Small intestine (tissue), 16 donors: Measurements from ENCODE around the gene POLDIP2. TPM values are rescaled to one million over a fixed set of nuclear protein-coding genes. Genes with fewer than 3 reads are reported as not detected.
A peak's percentile ranks its signal among the peaks of the same experiment; 100 is the strongest.

Experiments
- DNase-seq, 2 donors: peaks; one replicate each; pipeline versions ENCODE4 v3.0.0 to v3.0.0-alpha.2; 2013
- FAIRE-seq: peaks from 2 replicates; lab custom pipeline; 2012; peaks lifted over from hg19 to GRCh38; lab: Jason Lieb, UNC
- H3K27ac ChIP-seq, 3 donors: one replicate each; pipeline ENCODE4 v1.5.1; 2013; ENCODE audit warnings: low read length in 2 of 3, mild to moderate bottlenecking in 2 of 3, control low read depth in 1 of 3, inconsistent platforms in 1 of 3, low read depth in 1 of 3, moderate library complexity in 1 of 3
- H3K27me3 ChIP-seq, 3 donors: one replicate each; pipeline ENCODE4 v1.6.1; 2013; ENCODE audit warnings: low read length in 3 of 3, inconsistent platforms in 1 of 3; ENCODE audit not compliant: control insufficient read depth in 3 of 3, insufficient read depth in 3 of 3
- H3K36me3 ChIP-seq, 3 donors: one replicate each; pipeline ENCODE4 v1.6.1; 2013; ENCODE audit warnings: low read length in 3 of 3, inconsistent platforms in 1 of 3, low read depth in 1 of 3, mild to moderate bottlenecking in 1 of 3, moderate library complexity in 1 of 3; ENCODE audit not compliant: control insufficient read depth in 3 of 3, insufficient read depth in 2 of 3
- H3K4me1 ChIP-seq, 3 donors: one replicate each; pipeline ENCODE4 v1.6.1; 2013; ENCODE audit warnings: low read length in 2 of 3, inconsistent platforms in 1 of 3, low read depth in 1 of 3, mild to moderate bottlenecking in 1 of 3, moderate library complexity in 1 of 3; ENCODE audit not compliant: control insufficient read depth in 3 of 3, insufficient read depth in 2 of 3
- H3K4me3 ChIP-seq, 3 donors: one replicate each; pipeline ENCODE4 v1.5.1; 2013; ENCODE audit warnings: low read length in 3 of 3, control low read depth in 1 of 3, inconsistent platforms in 1 of 3, low read depth in 1 of 3, mild to moderate bottlenecking in 1 of 3, moderate library complexity in 1 of 3
- H3K9me3 ChIP-seq, 2 donors: one replicate each; pipeline ENCODE4 v1.6.1; 2013; ENCODE audit warnings: low read depth in 1 of 2, low read length in 1 of 2; ENCODE audit not compliant: control insufficient read depth in 2 of 2, insufficient read depth in 1 of 2
- WGBS, 3 donors: extraction: QIAGEN DNeasy Blood & Tissue Kit; methylation state at CpG; one replicate each; pipeline ENCODE4 v1.1.7; 2013; 5-methylcytosine and 5-hydroxymethylcytosine counted together
- long read RNA-seq, 10 donors: transcript quantifications; one replicate each; lab custom pipeline, GENCODE V29; 2026
- polyA plus RNA-seq, 4 donors: library from polyadenylated mRNA; stranded (reverse) in 3 of 4; unstranded in 1 of 4; fragments of 200-250 nt in 3 of 4; fragments of 120-200 nt in 1 of 4; gene quantifications; one replicate each; pipeline versions ENCODE4 v1.2.1 to v1.2.3, GENCODE V29; 2013
- donor health status: healthy with polysubstance abuse.
- donor health status: control.
- donor health status: control.
- donor health status: Bipolar disorder and iron deficiency.
- donor health status: healthy.

Gene POLDIP2, protein sequence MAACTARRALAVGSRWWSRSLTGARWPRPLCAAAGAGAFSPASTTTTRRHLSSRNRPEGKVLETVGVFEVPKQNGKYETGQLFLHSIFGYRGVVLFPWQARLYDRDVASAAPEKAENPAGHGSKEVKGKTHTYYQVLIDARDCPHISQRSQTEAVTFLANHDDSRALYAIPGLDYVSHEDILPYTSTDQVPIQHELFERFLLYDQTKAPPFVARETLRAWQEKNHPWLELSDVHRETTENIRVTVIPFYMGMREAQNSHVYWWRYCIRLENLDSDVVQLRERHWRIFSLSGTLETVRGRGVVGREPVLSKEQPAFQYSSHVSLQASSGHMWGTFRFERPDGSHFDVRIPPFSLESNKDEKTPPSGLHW
- 10 to 100 TPM; 61.5 to 73.2 (median 68.7) TPM for polyA plus RNA-seq
- long read RNA-seq, donor 1: 0 reads
- long read RNA-seq, donor 2, transcript POLDIP2-201 (11 exons, 2,121 nt): major isoform, 13 of 13 reads
- long read RNA-seq, donor 2, partial matches to known transcripts: 0 of 13 reads
- long read RNA-seq, donor 2, other reads (novel, unspliced or antisense): 0 of 13 reads
- long read RNA-seq, donor 3, transcript POLDIP2-201 (11 exons, 2,121 nt): major isoform, 5 of 5 reads
- long read RNA-seq, donor 3, partial matches to known transcripts: 0 of 5 reads
- long read RNA-seq, donor 3, other reads (novel, unspliced or antisense): 0 of 5 reads
- long read RNA-seq, donor 4: 0 reads
- long read RNA-seq, donor 5, partial matches to known transcripts: 0 of 1 reads
- long read RNA-seq, donor 5, other reads (novel, unspliced or antisense): 0 of 1 reads
- long read RNA-seq, donor 6, transcript POLDIP2-201 (11 exons, 2,121 nt): major isoform, 23 of 23 reads
- long read RNA-seq, donor 6, partial matches to known transcripts: 0 of 23 reads
- long read RNA-seq, donor 6, other reads (novel, unspliced or antisense): 0 of 23 reads
- long read RNA-seq, donor 7, transcript POLDIP2-201 (11 exons, 2,121 nt): major isoform, 35 of 35 reads
- long read RNA-seq, donor 7, partial matches to known transcripts: 0 of 35 reads
- long read RNA-seq, donor 7, other reads (novel, unspliced or antisense): 0 of 35 reads
- long read RNA-seq, donor 8: 0 reads
- long read RNA-seq, donor 9, partial matches to known transcripts: 0 of 2 reads
- long read RNA-seq, donor 9, other reads (novel, unspliced or antisense): 0 of 2 reads
- long read RNA-seq, donor 10, transcript POLDIP2-201 (11 exons, 2,121 nt): major isoform, 13 of 13 reads
- long read RNA-seq, donor 10, partial matches to known transcripts: 0 of 13 reads
- long read RNA-seq, donor 10, other reads (novel, unspliced or antisense): 0 of 13 reads

DNA sequence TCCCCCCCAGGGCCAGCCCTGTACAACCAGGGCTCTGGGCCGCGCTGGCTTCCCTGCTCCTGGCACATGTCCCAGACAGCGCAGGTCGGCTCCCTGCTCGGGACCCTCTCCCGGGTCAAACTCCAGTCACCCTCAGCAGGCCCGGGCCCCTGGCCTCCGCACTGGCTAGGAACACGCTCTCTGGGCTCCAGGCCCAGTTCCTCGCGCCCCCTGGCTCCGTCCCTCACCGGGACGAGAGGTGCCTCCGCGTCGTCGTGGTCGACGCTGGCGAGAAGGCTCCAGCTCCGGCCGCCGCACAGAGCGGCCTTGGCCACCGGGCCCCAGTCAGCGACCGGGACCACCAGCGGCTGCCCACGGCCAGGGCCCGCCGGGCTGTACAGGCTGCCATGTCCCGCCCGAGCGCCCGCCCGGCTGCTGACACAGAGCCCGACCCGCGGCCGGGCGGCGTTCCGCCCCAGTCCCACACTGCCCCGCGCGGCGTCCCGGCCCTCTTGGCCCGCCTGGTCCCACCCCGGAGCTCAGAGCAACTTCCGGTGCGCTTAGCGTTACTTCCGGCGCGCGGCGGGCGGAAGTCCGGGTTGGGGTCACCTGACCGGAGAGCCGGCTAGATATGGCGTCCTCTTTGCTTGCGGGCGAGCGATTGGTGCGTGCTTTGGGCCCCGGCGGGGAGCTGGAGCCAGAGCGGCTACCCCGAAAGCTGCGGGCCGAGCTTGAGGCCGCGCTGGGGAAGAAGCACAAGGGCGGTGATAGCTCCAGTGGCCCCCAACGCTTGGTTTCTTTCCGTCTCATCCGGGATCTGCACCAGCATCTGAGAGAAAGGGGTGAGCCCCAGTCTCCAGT, at the start of gene POLDIP2:
TSS of gene POLDIP2 (minus strand) at position 467 of the 840 bp plus-strand sequence. CDS start at position 388, 79 bp downstream.
- Histone ChIP-seq H3K36me3 (peaks cover 15 to 47% (median 18%) of the 10 kb centered on the region in 3 donors), H3K4me1 (peaks cover 0 to 15% (median 7%) of the 10 kb centered on the region in 3 donors), H3K4me3 (peak within 1 kb of the TSS; percentile 86 to 95 (median 90)), H3K27me3 (no peaks in the 10 kb centered on the region), H3K9me3 (no peaks in the 10 kb centered on the region), H3K27ac (peak within 1 kb of the TSS; percentile 35 to 89 (median 79))
- 0 to 1% (median 1%) methylated on average over 67 to 80 of the region's 80 CpGs for WGBS, 3 donors
- peak; percentile 94 to 97 for DNase-seq
- FAIRE-seq: no peak

DNA sequence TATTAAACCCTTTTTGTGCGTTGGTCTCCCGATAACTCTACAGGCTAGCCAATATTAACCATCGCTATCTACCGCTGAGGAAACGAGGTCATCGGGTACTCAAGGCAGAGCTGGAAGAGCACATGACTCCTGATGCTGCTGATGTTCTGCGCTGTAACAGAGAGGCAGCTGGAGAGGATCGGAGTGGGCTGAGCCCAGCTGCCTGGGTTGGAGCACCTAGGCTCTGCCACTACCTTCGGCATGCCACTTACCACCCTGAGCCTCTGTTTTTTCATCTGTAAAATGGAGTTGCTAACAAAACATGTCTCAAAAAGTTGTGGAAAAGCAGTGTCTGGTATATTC, 49.1 kb upstream of the POLDIP2 start:
- 14 to 25% (median 16%) methylated on average over 9 of the region's 9 CpGs for WGBS, 3 donors
- peak overlapping the region in 2 of 3 donors; percentile 71 to 80 for H3K4me3 ChIP-seq
- H3K27ac ChIP-seq: peak overlapping the region in 2 of 3 donors; percentile 79 to 89
- no peaks in the 10 kb centered on the region for H3K9me3 ChIP-seq
- peaks cover 0 to 32% (median 0%) of the 10 kb centered on the region in 3 donors for H3K36me3 ChIP-seq
- peaks cover 0 to 45% (median 3%) of the 10 kb centered on the region in 3 donors for H3K4me1 ChIP-seq
- FAIRE-seq (no peak), DNase-seq (no peak)
- no peaks in the 10 kb centered on the region for H3K27me3 ChIP-seq

DNA sequence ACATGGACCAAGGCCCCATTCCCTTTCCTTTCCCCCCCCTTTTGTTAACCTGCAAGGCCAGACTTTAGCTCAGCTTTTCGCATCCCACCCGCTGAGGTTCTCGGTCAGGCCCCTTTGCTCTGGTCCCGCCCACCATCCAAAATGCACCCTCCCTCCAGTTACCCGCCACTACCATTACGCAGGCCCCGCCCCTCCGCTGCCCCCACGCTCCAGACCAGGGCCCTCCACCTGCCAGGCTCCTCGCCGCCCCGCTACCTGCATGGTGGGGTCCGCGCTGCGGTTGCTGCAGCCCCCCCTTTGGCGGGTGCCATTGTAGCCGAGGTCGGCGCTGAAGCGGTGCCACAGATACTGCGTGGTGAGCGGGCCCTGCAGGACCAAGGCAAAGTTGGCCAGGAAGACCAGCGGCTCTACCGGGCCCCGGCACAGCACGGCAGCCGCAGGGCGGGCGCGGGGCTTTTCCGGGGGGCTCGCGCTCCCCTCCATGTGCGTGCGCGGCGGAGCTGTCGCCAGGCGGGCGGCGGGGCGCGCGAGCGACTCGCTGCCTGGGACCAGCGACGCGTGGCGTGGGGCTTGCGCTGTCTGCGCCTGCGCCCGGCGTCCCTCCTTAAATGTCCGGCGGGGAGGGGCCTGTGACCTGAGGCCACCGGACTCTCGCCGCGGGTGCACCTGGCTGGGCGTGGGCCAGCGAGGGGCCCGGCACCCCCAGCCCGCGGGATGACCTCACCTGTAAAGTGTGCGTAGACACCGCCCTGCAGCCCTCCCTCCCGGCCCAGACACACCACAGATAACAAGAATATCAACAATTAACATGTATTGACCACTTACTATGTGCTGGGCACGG, 48.5 kb upstream of the POLDIP2 start, which contains the start of gene SLC46A1:
TSS of gene SLC46A1 (minus strand) at position 581 of the 841 bp plus-strand sequence. CDS start at position 483, 98 bp downstream.
- Histone ChIP-seq H3K27ac (peak within 1 kb of the TSS in 2 of 3 donors; percentile 79 to 89), H3K27me3 (no peaks in the 10 kb centered on the region), H3K4me1 (peaks cover 0 to 45% (median 3%) of the 10 kb centered on the region in 3 donors), H3K9me3 (no peaks in the 10 kb centered on the region), H3K4me3 (peak within 1 kb of the TSS; percentile 40 to 80 (median 71)), H3K36me3 (peaks cover 0 to 32% (median 0%) of the 10 kb centered on the region in 3 donors)
- WGBS, 3 donors: 0 to 2% (median 1%) methylated on average over 57 to 70 of the region's 70 CpGs
- no peak for FAIRE-seq
- DNase-seq: peak; percentile 81 to 82

DNA sequence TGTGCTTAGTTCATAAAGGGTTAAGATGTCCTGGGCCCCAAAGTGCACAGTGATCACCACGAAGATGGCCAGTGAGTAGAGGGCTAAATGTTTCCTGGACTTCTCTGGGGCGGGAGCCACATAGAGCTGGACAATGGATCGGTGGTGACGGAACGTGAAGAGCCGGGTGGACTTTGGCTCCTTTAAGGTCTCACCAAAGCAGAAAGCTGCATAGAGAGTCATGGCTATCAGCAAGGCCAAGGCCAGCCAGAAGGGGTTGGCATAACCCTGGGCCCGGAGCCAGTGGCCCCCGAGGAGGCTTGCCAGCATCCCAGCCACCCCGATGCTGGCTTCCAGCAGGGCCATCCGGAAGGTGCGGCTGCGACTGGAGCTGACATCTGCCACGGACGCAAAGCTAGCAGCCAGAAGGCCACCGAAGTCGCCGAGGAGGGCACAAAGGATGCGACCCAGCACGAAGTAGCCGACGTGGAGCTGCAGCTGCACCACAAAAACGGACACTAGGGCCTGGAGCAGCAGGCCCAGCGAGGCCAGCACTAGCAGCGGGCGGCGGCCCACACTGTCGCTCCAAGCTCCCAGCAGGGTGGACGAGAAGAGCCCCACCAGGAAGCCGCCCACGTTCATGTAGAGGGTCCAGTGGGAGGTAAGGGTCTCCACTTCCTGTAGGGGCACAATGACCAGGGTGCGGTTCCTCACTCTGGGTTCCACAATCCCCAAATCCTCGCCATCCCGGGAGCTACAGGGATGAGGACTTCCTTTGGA, 47.7 kb upstream of the POLDIP2 start:
- H3K9me3 ChIP-seq: no peaks in the 10 kb centered on the region
- 23 to 51% (median 39%) methylated on average over 33 of the region's 33 CpGs for WGBS, 3 donors
- H3K36me3 ChIP-seq: peaks cover 0 to 40% (median 5%) of the 10 kb centered on the region in 3 donors
- H3K4me1 ChIP-seq: peaks cover 0 to 45% (median 3%) of the 10 kb centered on the region in 3 donors
- no peak for FAIRE-seq
- H3K4me3 ChIP-seq: peak overlapping the region in 2 of 3 donors; percentile 71 to 80
- peak; percentile 57 to 79 for DNase-seq
- H3K27ac ChIP-seq: peak overlapping the region in 2 of 3 donors; percentile 79 to 89
- no peaks in the 10 kb centered on the region for H3K27me3 ChIP-seq

DNA sequence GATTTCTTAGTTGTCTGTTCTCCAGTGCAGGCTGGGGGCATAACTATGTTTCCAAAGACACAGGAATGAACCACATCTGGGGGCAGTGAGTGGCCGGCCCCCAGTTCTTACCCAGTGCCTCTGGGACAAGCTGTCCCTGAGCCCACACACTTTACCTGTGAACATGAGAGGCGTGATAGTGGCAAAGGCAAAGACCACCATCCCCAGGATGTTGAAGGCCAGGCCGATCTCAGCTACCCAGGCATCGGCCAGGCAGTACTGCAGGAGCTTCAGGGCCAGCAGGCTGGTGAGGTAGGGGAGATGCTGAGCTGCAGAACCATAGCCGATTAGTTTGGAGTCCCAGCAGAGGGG, 47.1 kb upstream of the POLDIP2 start:
- WGBS, 3 donors: 59 to 87% (median 59%) methylated on average over 5 of the region's 5 CpGs
- Histone ChIP-seq H3K4me3 (peak overlapping the region in 2 of 3 donors; percentile 71 to 80), H3K4me1 (peaks cover 0 to 47% (median 3%) of the 10 kb centered on the region in 3 donors), H3K9me3 (no peaks in the 10 kb centered on the region), H3K36me3 (peaks cover 0 to 46% (median 5%) of the 10 kb centered on the region in 3 donors), H3K27me3 (no peaks in the 10 kb centered on the region), H3K27ac (peak overlapping the region in 2 of 3 donors; percentile 77 to 79)
- DNase-seq (no peak), FAIRE-seq (no peak)

DNA sequence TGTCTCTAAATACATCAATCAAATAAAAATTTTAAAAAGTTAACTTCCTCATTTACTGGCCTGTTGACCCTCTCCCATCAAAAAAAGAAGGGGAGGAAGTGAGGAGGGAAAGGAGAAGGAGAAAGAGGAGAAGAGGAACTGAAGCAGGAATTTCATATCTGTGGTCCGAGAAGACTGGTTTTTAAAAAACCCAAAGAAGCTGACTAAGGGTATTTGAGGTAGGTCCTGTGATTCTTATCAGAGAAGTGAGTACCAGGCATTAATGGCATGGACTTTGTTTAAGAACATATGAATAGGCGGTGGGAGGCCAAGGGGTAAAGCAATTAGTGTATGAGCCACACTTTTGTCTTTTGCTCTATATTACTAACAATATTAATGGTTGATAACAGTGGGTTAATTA, 46.7 kb upstream of the POLDIP2 start:
- Histone ChIP-seq H3K27me3 (no peaks in the 10 kb centered on the region), H3K9me3 (no peaks in the 10 kb centered on the region), H3K36me3 (peaks cover 2 to 50% (median 5%) of the 10 kb centered on the region in 3 donors), H3K4me1 (peaks cover 0 to 51% (median 3%) of the 10 kb centered on the region in 3 donors), H3K4me3 (peak overlapping the region in 2 of 3 donors; percentile 71 to 80), H3K27ac (peak overlapping the region in 2 of 3 donors; percentile 28 to 79)
- FAIRE-seq: no peak
- DNase-seq: peak; percentile 50 to 76
- WGBS, 3 donors: 23 to 53% (median 32%) methylated on average over 2 of the region's 2 CpGs
